GM19328 (cell line): Measurements from ENCODE around the gene ITM2C.

ENCODE experiments used
- ATAC-seq: cut with Tn5 transposase; IDR thresholded peaks from one replicate; pipeline ENCODE4 v1.9.1; 2021; ENCODE audit warnings: mild to moderate bottlenecking, moderate library complexity; ENCODE audit not compliant: unreplicated experiment

The ITM2C gene

DNA sequence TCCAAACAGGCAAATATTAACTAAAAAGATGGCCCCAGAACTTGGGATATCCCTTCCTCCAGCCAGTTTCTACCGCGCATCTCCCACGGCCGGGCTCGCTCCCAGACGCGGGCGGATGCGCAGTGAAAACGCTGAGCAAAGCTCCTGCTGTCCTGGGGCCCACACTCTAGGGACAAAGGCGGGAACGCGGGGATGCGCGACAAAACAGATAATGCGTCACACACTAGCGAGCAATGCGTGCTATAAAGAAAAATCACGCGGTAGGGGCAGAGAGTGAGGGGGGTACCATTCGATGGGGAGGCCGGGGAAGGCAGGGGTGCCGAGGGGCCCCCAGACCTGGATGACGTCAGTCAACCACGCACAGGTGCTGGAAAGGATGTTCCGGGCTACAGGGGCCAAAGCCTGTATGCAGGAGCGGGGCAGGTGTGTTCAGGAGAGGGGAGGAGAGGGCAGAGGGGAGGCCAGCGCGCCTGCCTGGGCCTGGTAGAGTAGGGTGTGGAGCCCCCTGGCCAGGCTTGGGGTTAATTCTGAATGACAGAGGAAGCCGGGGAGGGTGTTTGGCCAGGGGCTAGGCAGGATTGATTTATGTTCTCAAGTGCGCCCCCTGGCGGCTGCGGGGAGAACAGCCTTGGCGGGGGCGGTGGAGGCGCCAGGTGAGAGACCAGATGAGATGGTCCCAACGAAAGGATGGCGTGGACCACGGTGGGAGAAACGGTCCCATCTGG, 14.9 kb upstream of the ITM2C start:
- ATAC-seq, result no peak

DNA sequence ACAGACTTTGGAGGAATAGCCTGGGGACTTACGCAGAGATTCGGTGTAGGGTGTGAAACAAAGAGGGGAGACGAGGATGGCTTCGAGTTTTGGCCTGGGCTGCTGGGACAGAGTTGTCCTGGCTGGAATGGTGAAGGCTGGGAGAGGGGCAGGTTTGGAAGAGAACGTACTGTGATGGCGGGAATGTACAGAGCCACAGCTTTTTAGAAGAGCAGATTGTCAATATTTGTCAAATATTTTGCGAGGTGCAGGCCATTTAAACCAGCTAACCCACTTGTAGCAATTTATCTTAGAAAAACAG, 14.4 kb upstream of the ITM2C start:
- ATAC-seq, result no peak

DNA sequence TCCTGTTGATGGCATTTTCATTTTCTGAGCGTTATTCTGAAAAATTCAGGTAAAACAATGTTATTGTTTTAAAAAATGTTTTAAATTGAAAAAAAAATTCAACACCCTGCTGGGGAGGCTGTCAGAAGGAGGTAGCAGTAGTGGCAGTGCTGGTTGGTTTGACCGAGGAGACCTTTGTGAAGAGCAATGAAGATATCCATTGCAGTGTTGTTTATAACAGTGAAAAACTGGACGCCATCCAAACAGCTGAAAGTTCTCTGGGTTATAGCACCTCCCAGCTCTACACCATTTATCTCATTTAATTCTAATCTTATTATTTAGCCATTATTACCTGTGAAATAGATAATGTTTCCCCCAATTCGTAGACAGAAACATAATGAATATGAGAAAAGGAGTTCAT, 12.6 kb upstream of the ITM2C start:
- ATAC-seq, result no peak

GRCh38 chr2:230861552-230862255, 3.0 kb upstream of the ITM2C start:
- ATAC-seq, result no peak

GRCh38 chr2:230862292-230862691, 2.5 kb upstream of the ITM2C start:
- ATAC-seq, result no peak

- no peak for ATAC-seq
Measured at GRCh38 chr2:230863031-230863430, 1.7 kb upstream of the ITM2C start.

DNA sequence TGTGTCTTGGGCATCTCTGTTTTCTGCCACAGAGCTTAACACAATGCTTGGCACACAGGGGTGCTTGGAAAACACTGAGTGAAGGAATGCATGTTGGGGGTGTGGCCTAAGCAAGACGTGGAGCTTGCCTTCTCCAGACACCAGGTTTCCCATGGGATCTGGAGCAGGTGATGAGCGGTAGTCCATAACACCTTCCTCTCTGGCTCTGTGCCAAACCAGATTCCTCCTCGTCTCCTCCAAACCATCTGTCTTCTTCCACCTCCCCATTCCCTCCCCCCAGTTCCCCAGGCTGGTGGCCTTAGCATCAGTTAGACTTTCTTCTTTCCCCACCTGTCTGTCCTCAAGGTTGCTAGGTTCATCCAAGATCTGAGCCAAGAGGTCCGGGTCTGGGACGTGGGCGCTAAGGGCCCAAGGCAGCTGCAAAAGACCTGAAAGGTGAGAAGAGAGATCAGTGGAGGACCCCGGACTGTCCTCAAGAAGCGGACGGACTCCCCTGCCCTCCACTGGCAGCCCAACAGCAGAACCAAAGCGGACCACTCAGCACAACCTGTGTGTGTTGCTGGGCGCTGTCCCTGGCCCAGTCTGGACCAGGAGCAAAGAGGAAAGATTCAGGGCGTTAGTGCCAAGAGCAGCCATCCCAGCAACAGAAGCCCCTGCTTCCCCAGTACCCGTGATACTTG, 1.2 kb upstream of the ITM2C start:
- ATAC-seq, result no peak

GRCh38 chr2:230864122-230864604, 579 bp upstream of the ITM2C start:
- no peak for ATAC-seq

GRCh38 chr2:230865307-230865765, 594 bp downstream of the ITM2C start:
- ATAC-seq, result no peak

GRCh38 chr2:230865766-230866755, 1.3 kb downstream of the ITM2C start:
- no peak for ATAC-seq

DNA sequence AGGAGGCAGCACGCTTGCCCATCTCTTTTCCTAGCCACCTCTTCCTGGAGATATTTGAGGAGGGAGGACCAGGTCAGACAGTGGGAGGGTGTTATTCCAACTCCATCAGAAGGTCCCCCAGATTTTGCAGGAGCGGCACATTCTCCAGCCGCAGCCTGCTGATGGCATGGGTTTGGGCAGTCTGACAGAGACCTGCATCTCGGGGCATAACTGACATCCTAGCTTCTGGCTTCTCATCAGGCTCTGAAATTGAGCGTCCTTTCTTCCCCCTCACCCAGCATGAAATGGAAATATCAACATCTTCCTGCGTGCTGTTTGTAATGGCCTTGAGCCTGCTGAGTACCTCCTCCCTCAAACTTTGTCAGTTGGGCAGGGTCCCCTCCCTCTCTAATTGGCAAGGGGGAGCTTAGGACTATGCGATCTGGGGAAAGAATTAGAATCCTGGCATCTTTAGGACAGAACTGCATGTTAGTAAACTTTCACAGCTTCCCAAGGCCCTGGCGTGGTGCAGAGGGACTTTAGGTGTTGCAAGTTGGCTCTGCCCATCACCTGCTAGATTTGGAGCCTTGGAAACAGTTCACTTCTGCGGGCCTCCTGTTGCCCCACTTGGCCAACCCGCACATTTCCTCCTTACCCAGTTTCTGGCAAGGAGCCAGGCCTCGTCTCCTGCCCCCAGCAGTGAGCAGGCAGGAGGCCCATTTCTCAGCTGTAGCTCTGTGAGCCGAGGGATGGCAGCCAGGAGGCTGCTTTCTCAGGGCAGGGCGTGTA, 2.2 kb downstream of the ITM2C start:
- no peak for ATAC-seq

DNA sequence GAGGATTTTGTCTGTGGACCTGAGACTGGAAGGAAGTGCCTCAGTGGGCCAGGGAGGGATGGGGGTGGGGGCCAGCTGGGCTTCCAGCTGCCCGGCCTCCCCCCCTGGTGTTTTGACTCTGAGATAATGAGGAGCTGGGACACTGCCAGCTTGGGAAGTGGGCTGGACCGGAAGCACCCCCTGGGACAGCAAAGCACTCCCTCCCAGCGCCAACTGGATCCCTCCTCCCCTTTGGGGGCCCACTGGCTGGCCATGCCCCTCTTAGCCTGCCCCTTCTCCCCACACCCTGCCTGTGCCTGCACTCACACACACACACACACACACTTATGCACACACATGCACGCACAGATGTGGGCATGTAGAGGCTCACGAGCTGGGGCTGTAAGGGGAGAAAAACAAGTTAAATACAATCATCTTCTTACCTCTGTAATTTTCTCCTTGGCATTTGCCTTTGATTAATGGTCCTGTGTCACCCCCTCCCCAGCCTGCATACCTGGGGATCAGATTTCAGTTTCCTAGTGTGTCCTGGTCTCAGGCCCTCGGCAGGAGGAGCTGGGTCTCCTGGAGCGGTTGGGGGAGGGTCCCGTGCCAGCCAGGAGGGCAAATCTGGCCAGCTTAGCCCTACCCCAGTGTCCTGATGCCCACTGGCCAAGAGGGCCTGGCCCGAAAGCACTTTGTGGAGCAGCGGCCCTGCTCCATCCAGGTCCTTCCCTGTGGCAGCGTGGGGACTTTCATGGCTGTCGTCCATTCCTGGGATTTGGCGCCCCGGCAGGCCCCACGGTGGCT, 3.6 kb downstream of the ITM2C start:
- ATAC-seq, result no peak

- ATAC-seq, result no peak
Measured at GRCh38 chr2:230868947-230869913, 4.5 kb downstream of the ITM2C start.

- ATAC-seq, result no peak
Measured at GRCh38 chr2:230869914-230870543, 5.3 kb downstream of the ITM2C start.

GRCh38 chr2:230870544-230871360, 6.0 kb downstream of the ITM2C start:
- ATAC-seq, result no peak

GRCh38 chr2:230871361-230872150, 6.8 kb downstream of the ITM2C start:
- ATAC-seq, result no peak
